Glutamatergic neuron (in vitro differentiated cells): Measurements from ENCODE around the gene TRMT2A. TPM values are rescaled to one million over a fixed set of nuclear protein-coding genes. Genes with fewer than 3 reads are reported as not detected.
A peak's percentile ranks its signal among the peaks of the same experiment; 100 is the strongest.

Experiments used
- DNase-seq: peaks from one replicate; pipeline ENCODE4 v3.0.0; 2022
- H3K27ac Mint-ChIP-seq: one replicate; pipeline ENCODE4 v1.8.0; 2020; ENCODE audit warnings: mild to moderate bottlenecking, mixed read lengths, inconsistent platforms; ENCODE audit not compliant: unreplicated experiment
- H3K27me3 Mint-ChIP-seq: one replicate; pipeline ENCODE4 v1.8.0; 2020; ENCODE audit warnings: mild to moderate bottlenecking, moderate library complexity, mixed read lengths, inconsistent platforms; ENCODE audit not compliant: unreplicated experiment
- H3K36me3 Mint-ChIP-seq: one replicate; pipeline ENCODE4 v1.8.0; 2020; ENCODE audit warnings: mild to moderate bottlenecking, mixed read lengths, inconsistent platforms; ENCODE audit not compliant: unreplicated experiment
- H3K4me1 Mint-ChIP-seq: one replicate; pipeline ENCODE4 v1.8.0; 2020; ENCODE audit warnings: mild to moderate bottlenecking, low read depth, mixed read lengths, inconsistent platforms; ENCODE audit not compliant: unreplicated experiment
- H3K4me3 Mint-ChIP-seq: one replicate; pipeline ENCODE4 v1.8.0; 2020; ENCODE audit warnings: mild to moderate bottlenecking, mixed read lengths, inconsistent platforms; ENCODE audit not compliant: unreplicated experiment
- H3K9me3 Mint-ChIP-seq: one replicate; pipeline ENCODE4 v1.8.0; 2020; ENCODE audit warnings: mild to moderate bottlenecking, moderate library complexity, mixed read lengths, inconsistent platforms; ENCODE audit not compliant: unreplicated experiment
- total RNA-seq: library from RNA; stranded (reverse); fragmentation: NEBNext Ultra II Directional; extraction: Animal tissue kit (Norgen Biotek cat#: 25700); gene quantifications from one replicate; pipeline ENCODE4 v1.2.1, GENCODE V29; 2021; ENCODE audit not compliant: unreplicated experiment
- TF ChIP-seq, protein P1 (sequence below): fragments of 200-600 bp; sonication (generic); IDR thresholded peaks from one replicate; pipeline ENCODE4 v1.5.0; 2021; ENCODE audit not compliant: partially characterized antibody, unreplicated experiment

The TRMT2A gene
- total RNA-seq, 1 donor from 2014 or later: 62.1 TPM

DNA sequence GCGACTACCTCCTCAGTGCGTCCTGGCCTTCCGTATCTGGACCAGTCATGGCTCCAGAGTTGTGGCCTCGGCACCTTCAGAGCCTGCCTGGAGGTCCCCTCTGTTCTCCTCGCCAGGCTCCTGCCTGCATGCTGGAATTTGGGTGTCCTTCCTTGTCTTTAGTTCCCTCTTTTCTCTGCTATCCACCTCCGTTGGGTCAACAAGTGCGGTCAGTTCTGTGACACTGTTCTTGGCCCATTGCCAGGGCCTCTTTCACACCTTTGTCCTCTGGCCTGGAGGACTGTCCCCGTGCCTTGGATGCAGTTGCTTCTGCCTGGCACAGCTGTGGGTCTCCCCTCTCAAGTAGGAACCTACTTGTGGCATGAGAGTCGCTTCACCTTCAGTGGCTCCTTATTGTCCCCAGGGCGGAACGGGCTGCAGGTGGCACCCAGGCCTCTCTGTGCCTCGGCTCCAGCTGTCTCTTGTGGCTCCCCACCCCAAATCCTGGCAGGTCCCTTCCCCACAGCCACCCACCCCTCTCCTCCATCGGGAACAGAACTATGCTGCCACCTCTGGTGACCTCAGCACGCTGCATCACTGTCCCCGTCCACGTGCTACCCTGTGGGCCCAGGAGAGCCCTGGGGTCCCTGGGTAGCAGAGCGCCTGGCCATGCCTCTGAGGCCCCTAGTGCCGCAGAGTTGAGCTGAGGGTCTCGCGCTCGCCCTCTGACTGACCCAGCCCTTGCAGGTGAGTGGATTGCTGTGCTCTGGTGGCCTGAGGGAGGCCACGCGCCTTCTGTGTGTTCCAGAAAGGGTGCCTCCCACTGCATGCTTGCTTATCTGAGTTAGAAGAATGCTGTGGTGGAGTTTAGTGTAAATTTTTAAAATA lies 32.2 kb downstream of the TRMT2A start:
- Mint-ChIP-seq H3K36me3 (no peaks in the 10 kb centered on the region), H3K4me3 (peak overlapping the region; percentile 59), H3K9me3 (peaks cover 20% of the 10 kb centered on the region), H3K27ac (peak overlapping the region; percentile 72), H3K4me1 (peaks cover 29% of the 10 kb centered on the region), H3K27me3 (peaks cover 14% of the 10 kb centered on the region)
- peak; percentile 74 for DNase-seq
- TF ChIP-seq, protein P1, sequence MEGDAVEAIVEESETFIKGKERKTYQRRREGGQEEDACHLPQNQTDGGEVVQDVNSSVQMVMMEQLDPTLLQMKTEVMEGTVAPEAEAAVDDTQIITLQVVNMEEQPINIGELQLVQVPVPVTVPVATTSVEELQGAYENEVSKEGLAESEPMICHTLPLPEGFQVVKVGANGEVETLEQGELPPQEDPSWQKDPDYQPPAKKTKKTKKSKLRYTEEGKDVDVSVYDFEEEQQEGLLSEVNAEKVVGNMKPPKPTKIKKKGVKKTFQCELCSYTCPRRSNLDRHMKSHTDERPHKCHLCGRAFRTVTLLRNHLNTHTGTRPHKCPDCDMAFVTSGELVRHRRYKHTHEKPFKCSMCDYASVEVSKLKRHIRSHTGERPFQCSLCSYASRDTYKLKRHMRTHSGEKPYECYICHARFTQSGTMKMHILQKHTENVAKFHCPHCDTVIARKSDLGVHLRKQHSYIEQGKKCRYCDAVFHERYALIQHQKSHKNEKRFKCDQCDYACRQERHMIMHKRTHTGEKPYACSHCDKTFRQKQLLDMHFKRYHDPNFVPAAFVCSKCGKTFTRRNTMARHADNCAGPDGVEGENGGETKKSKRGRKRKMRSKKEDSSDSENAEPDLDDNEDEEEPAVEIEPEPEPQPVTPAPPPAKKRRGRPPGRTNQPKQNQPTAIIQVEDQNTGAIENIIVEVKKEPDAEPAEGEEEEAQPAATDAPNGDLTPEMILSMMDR: peak; percentile 63

DNA sequence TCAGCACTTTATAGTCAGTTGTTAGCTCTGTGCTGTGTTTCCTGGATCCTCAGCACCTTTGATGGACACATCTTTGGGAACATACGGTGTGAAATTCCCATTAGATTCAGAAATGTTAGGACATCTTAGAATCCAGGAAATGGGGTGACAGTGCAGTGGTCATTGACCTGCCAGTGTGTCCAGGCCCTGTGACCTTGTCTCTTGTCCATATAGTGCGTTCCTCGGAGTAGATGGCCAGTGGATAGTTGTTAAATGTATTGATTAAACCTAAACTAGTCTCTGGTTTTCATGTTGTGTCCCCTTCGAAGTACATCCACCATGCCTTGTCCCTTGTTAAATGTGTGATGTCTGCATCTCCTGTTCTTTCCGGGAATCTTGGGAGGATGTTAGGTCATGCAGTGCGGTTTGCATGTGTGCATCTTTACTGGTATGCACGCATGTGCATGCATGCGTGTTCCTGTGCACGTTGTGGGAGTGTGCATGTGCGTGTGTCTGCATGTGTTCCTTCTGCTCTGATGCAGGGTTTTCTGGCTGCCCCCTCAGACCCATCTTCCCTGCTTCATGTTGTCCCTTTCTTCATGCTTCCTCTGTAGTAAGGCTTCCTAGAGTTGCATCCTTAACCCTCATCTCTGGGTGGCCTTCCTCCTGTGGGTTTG lies 33.0 kb downstream of the TRMT2A start:
- H3K27me3 Mint-ChIP-seq: peaks cover 18% of the 10 kb centered on the region
- H3K36me3 Mint-ChIP-seq: no peaks in the 10 kb centered on the region
- peak overlapping the region; percentile 65 for H3K4me3 Mint-ChIP-seq
- H3K27ac Mint-ChIP-seq: peak overlapping the region; percentile 72
- peaks cover 22% of the 10 kb centered on the region for H3K9me3 Mint-ChIP-seq
- TF ChIP-seq, protein P1: no peak
- peaks cover 29% of the 10 kb centered on the region for H3K4me1 Mint-ChIP-seq
- DNase-seq: no peak

DNA sequence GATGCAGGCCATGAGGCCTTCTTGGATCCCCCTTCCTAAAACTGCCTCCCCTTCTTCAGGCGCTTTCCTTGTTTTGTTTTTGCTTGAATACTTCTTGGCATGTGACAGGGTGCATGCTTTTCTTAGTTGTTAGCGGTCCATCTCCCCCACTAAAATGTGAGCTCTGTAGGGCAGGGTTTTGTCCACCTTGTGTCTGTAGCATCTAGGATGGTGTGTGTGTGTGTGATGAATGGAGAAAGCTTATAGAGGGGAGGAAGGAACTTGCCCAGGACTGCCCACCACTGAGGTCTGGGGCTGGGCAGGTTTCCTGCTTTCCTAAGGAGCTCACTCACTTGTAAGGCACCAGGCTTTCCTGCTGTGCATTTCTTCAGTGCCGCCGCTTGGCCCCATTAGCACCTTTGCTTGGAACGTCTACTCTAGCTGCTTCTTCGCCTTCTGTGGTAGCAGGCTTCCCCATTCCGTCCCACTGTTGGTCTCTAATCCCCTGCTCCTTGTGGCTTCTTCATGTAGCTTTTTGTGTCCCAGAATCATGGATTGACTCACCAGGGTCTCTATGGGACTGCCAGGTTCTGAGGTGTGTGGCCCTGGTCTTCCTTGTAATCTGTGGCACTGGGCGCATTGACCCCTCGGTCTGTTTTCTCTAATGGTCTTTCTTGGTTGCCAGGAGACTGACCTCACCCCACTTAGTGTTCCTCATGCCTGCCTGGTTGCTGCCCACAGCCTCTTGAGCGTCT lies 33.7 kb downstream of the TRMT2A start:
- Mint-ChIP-seq H3K36me3 (no peaks in the 10 kb centered on the region), H3K27ac (peak overlapping the region; percentile 10), H3K4me1 (peaks cover 29% of the 10 kb centered on the region), H3K27me3 (peaks cover 18% of the 10 kb centered on the region), H3K4me3 (peak overlapping the region; percentile 91), H3K9me3 (peaks cover 22% of the 10 kb centered on the region)
- DNase-seq: no peak
- TF ChIP-seq, protein P1: no peak

DNA sequence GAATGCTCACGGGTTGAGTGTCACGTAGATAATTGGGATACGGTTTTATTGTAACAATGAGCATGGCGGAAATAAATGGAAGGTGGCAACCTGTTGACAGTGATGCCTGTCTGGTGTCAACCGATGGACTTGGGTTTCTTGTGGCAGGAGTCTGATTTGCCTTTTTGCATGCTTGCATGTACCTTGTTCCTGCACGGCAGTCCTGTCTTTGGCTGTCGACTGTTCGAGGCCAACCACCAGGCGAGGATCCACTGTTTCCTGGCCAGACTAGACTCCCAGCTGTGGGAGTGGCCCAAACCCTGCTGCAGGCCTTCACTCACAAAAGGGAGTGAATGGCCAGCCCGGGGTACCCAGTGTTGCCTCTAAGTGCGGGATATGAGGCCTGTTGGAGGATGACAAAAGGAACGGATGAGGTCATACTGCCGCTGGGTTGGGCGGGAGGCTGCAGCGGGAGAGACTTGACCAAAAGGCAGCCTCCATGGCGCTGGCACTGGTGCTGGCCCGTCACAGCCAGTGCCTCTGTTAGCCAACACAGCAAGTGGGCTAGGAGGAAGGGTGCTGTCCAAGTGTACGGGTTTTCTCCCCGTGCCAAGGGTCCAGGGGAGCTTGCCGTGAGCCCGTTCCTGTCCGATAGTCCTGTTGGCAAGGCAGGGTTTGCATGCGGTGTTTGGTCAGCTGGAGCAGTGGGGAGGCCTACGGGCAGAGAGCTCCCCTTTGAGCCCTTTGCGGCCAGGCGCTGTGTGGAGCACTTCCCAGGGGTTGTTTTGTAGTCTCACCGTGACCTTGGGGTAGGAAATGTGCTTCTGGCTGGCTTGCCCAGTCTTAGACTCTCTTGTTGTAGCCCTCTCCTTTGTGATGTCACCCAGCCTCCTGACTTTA lies 36.0 kb downstream of the TRMT2A start:
- Mint-ChIP-seq H3K4me3 (peak overlapping the region; percentile 91), H3K27me3 (peaks cover 18% of the 10 kb centered on the region), H3K36me3 (no peaks in the 10 kb centered on the region), H3K4me1 (peaks cover 29% of the 10 kb centered on the region), H3K27ac (peak overlapping the region; percentile 98), H3K9me3 (peaks cover 19% of the 10 kb centered on the region)
- peak; percentile 69 for DNase-seq
- TF ChIP-seq, protein P1: no peak
